Astrocyte (in vitro differentiated cells and primary cell): Measurements from ENCODE around the gene IL6. TPM values are rescaled to one million over a fixed set of nuclear protein-coding genes. Genes with fewer than 3 reads are reported as not detected.
A peak's percentile ranks its signal among the peaks of the same experiment; 100 is the strongest.
"Not testable (repeated sequence)": the region's sequence is repeated elsewhere in the genome, so short reads cannot be mapped to it uniquely, and the experiment has no call there.

Experiments used
- DNase-seq: peaks from one replicate; pipeline ENCODE4 v3.0.0-alpha.2; 2010; ENCODE audit warnings: low read depth
- FAIRE-seq: peaks from 2 replicates; lab custom pipeline; 2011; peaks lifted over from hg19 to GRCh38; lab: Jason Lieb, UNC
- H2AFZ ChIP-seq: 2 replicates; pipeline ENCODE4 v1.6.0; 2012; ENCODE audit warnings: low read depth, low read length, inconsistent platforms
- H3K27ac ChIP-seq: 2 replicates; pipeline ENCODE4 v1.5.1; 2011; ENCODE audit warnings: low read depth, low read length, inconsistent platforms
- H3K27me3 ChIP-seq: 2 replicates; pipeline ENCODE4 v1.6.0; 2011; ENCODE audit warnings: low read length, inconsistent platforms; ENCODE audit not compliant: insufficient read depth
- H3K36me3 ChIP-seq: 2 replicates; pipeline ENCODE4 v1.5.1; 2011; ENCODE audit warnings: low read length, inconsistent platforms; ENCODE audit not compliant: insufficient read depth
- H3K4me1 ChIP-seq: 2 replicates; pipeline ENCODE4 v1.5.1; 2011; ENCODE audit warnings: low read length, inconsistent platforms; ENCODE audit not compliant: insufficient read depth
- H3K4me2 ChIP-seq: 2 replicates; pipeline ENCODE4 v1.6.0; 2012; ENCODE audit warnings: low read length, inconsistent platforms
- H3K4me3 ChIP-seq: 2 replicates; pipeline ENCODE4 v1.5.1; 2011; ENCODE audit warnings: low read depth, mild to moderate bottlenecking, low read length, inconsistent platforms; ENCODE audit not compliant: insufficient read depth
- H3K79me2 ChIP-seq: 2 replicates; pipeline ENCODE4 v1.6.0; 2012; ENCODE audit warnings: mild to moderate bottlenecking, low read length, inconsistent platforms; ENCODE audit not compliant: insufficient read depth
- H3K9ac ChIP-seq: 2 replicates; pipeline ENCODE4 v1.6.0; 2012; ENCODE audit warnings: mild to moderate bottlenecking, low read length, inconsistent platforms
- H3K9me3 ChIP-seq: 2 replicates; pipeline ENCODE4 v1.5.1; 2012; ENCODE audit warnings: low read depth, mild to moderate bottlenecking, low read length, inconsistent platforms; ENCODE audit not compliant: insufficient read depth
- H4K20me1 ChIP-seq: 2 replicates; pipeline ENCODE4 v1.6.0; 2012; ENCODE audit warnings: low read length, inconsistent platforms; ENCODE audit not compliant: insufficient read depth
- H3K27ac Mint-ChIP-seq: one replicate; pipeline ENCODE4 v1.8.0; 2021; ENCODE audit warnings: mild to moderate bottlenecking, mixed read lengths; ENCODE audit not compliant: unreplicated experiment
- H3K27me3 Mint-ChIP-seq: one replicate; pipeline ENCODE4 v1.8.0; 2021; ENCODE audit warnings: low read depth, mixed read lengths; ENCODE audit not compliant: unreplicated experiment
- H3K36me3 Mint-ChIP-seq: one replicate; pipeline ENCODE4 v1.8.0; 2021; ENCODE audit warnings: low read depth, mixed read lengths; ENCODE audit not compliant: unreplicated experiment
- H3K4me1 Mint-ChIP-seq: one replicate; pipeline ENCODE4 v1.8.0; 2021; ENCODE audit warnings: low read depth, mixed read lengths; ENCODE audit not compliant: unreplicated experiment
- H3K4me3 Mint-ChIP-seq: one replicate; pipeline ENCODE4 v1.8.0; 2021; ENCODE audit warnings: mild to moderate bottlenecking, moderate library complexity, mixed read lengths; ENCODE audit not compliant: unreplicated experiment
- H3K9me3 Mint-ChIP-seq: one replicate; pipeline ENCODE4 v1.8.0; 2021; ENCODE audit warnings: mild to moderate bottlenecking, mixed read lengths; ENCODE audit not compliant: unreplicated experiment
- EZH2 ChIP-seq: IDR thresholded peaks from 2 replicates; pipeline ENCODE4 v1.6.1; 2012; ENCODE audit warnings: mild to moderate bottlenecking, low read length, inconsistent platforms; ENCODE audit not compliant: insufficient read depth
- total RNA-seq: library from RNA; stranded (reverse); gene quantifications from 2 replicates; pipeline ENCODE4 v1.2.1, GENCODE V29; 2021
- TF ChIP-seq, protein P1 (sequence below): IDR thresholded peaks from 2 replicates; pipeline ENCODE4 v1.5.1; 2011; ENCODE audit warnings: low read depth, mild to moderate bottlenecking, inconsistent platforms, low read length, moderate library complexity; ENCODE audit not compliant: insufficient read depth

The IL6 gene
- total RNA-seq, 1 donor from 2014 or later: 2.5 TPM

DNA sequence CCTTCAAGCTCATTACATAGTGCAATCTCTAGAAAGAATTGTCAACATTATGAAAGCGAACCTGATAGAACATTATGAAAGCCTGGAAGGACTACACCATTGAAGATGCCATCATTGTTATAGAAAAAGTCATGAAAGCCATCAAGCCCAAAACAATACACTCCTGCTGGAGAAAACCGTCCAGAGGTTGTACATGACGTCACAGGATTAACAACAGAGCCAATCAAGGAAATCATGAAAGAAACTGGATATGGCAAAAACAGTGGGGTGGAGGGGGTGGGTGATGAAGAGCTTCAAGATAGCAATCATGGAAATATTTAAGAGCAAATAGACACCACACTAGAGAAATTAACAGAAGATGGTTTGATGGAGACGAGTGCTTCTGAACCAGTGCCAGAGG is 50.0 kb downstream of the IL6 start:
- Histone ChIP-seq H3K79me2 (no peaks in the 10 kb centered on the region), H2AFZ (no peak overlapping the region), H3K27me3 (no peaks in the 10 kb centered on the region), H3K9me3 (no peaks in the 10 kb centered on the region), H3K4me2 (no peak overlapping the region), H3K4me3 (no peak overlapping the region), H3K36me3 (no peaks in the 10 kb centered on the region), H3K4me1 (peaks cover 16% of the 10 kb centered on the region), H3K27ac (no peak overlapping the region), H3K9ac (no peak overlapping the region), H4K20me1 (no peaks in the 10 kb centered on the region)
- peaks cover 12% of the 10 kb centered on the region for H3K4me1 Mint-ChIP-seq
- FAIRE-seq (no peak), DNase-seq (no peak)
- H3K27me3 Mint-ChIP-seq: no peaks in the 10 kb centered on the region
- no peak overlapping the region for H3K27ac Mint-ChIP-seq
- H3K36me3 Mint-ChIP-seq: peaks cover 1% of the 10 kb centered on the region
- TF ChIP-seq, protein P1, sequence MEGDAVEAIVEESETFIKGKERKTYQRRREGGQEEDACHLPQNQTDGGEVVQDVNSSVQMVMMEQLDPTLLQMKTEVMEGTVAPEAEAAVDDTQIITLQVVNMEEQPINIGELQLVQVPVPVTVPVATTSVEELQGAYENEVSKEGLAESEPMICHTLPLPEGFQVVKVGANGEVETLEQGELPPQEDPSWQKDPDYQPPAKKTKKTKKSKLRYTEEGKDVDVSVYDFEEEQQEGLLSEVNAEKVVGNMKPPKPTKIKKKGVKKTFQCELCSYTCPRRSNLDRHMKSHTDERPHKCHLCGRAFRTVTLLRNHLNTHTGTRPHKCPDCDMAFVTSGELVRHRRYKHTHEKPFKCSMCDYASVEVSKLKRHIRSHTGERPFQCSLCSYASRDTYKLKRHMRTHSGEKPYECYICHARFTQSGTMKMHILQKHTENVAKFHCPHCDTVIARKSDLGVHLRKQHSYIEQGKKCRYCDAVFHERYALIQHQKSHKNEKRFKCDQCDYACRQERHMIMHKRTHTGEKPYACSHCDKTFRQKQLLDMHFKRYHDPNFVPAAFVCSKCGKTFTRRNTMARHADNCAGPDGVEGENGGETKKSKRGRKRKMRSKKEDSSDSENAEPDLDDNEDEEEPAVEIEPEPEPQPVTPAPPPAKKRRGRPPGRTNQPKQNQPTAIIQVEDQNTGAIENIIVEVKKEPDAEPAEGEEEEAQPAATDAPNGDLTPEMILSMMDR: no peak
- no peak for TF ChIP-seq EZH2
- peaks cover under 1% of the 10 kb centered on the region for H3K9me3 Mint-ChIP-seq
- no peak overlapping the region for H3K4me3 Mint-ChIP-seq

DNA sequence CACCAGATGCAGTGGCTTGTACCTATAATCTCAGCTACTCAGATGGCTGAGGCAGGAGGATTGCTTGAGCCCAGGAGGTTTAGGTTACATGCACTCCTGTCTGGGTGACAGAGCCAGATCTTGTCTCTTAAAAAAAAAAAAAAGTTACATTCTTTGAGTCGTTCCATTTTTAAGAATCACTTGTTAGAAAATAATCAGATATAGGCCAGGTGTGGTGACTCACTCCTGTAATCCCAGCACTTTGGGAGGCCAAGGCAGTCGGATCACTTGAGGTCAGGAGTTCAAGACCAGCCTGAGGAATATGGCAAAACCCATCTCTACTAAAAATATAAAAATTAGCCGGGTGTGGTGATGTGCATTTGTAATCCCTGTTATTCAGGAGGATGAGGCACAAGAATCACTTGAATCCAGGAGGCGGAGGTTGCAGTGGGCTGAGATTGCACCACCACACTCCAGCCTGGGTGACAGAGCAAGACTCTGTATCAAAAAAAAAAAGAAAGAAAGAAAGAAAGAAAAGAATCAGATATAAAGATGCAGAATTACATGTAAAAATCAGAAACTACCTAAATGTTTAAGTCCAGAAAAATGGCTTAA is 52.8 kb downstream of the IL6 start:
- H3K27ac ChIP-seq: peak overlapping the region; percentile 89
- not testable (repeated sequence) for H4K20me1 ChIP-seq, H3K9me3 ChIP-seq, H3K36me3 Mint-ChIP-seq, H3K9me3 Mint-ChIP-seq, DNase-seq, H3K4me3 ChIP-seq, H3K79me2 ChIP-seq, H2AFZ ChIP-seq, H3K4me2 ChIP-seq, H3K27ac Mint-ChIP-seq, H3K4me3 Mint-ChIP-seq, H3K9ac ChIP-seq, H3K27me3 Mint-ChIP-seq, H3K27me3 ChIP-seq, H3K36me3 ChIP-seq, FAIRE-seq
- peaks cover 27% of the 10 kb centered on the region for H3K4me1 ChIP-seq
- peaks cover 23% of the 10 kb centered on the region for H3K4me1 Mint-ChIP-seq

DNA sequence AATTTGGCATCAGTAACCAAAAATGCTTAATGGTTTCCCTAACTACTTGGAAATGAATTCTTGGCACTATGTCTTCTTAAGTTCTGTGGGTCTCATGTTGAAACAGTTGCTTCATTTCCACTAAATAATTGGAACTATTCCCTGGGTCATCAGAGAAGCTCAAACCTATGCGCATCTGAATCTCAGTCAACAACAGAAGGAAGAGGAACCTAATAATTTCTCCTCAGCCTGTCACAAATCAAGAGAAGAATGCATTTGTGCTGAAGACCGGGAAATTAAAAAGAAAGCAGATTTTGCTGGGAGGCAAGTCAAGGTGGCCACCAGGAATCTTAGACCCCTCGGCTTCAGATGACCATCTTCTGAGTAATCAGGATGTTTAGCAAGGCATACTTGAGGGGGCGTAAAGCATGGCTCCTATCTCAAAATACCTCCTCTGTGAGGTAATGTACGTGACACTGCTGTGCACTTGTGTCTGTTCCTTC is 54.3 kb downstream of the IL6 start:
- Histone ChIP-seq H4K20me1 (no peaks in the 10 kb centered on the region), H2AFZ (peak overlapping the region; percentile 64), H3K36me3 (no peaks in the 10 kb centered on the region), H3K27ac (peak overlapping the region; percentile 89), H3K79me2 (no peaks in the 10 kb centered on the region), H3K9me3 (no peaks in the 10 kb centered on the region), H3K4me2 (peak overlapping the region; percentile 80), H3K27me3 (no peaks in the 10 kb centered on the region), H3K4me3 (peak overlapping the region; percentile 6), H3K4me1 (peaks cover 27% of the 10 kb centered on the region), H3K9ac (peak overlapping the region; percentile 70)
- Mint-ChIP-seq H3K27ac (peak overlapping the region; percentile 85), H3K4me3 (no peak overlapping the region), H3K9me3 (peaks cover 2% of the 10 kb centered on the region), H3K4me1 (peaks cover 23% of the 10 kb centered on the region), H3K36me3 (no peaks in the 10 kb centered on the region), H3K27me3 (no peaks in the 10 kb centered on the region)
- DNase-seq (peak; percentile 98), FAIRE-seq (peak; percentile 84)
- TF ChIP-seq EZH2: no peak
- TF ChIP-seq, protein P1: no peak

Other genes starting within 250 kb of the IL6 start
- 1.1 and 1.3 TPM in 2 replicates for gene STEAP1B, start 227.0 kb upstream of the IL6 start, total RNA-seq
- gene TOMM7, start 95.6 kb downstream of the IL6 start, total RNA-seq: 217 and 229 TPM in 2 replicates